Middle frontal gyrus (tissue), 1 donor: ENCODE data around the gene GTPBP2.
A peak's percentile ranks its signal among the peaks of the same experiment; 100 is the strongest.
"Not testable (repeated sequence)": the region's sequence is repeated elsewhere in the genome, so short reads cannot be mapped to it uniquely, and the experiment has no call there.

Experiments used
- DNase-seq: peaks from one replicate; pipeline ENCODE4 v3.0.0-alpha.2; 2015; ENCODE audit warnings: low spot score; ENCODE audit errors: extremely low spot score

Gene GTPBP2

DNA sequence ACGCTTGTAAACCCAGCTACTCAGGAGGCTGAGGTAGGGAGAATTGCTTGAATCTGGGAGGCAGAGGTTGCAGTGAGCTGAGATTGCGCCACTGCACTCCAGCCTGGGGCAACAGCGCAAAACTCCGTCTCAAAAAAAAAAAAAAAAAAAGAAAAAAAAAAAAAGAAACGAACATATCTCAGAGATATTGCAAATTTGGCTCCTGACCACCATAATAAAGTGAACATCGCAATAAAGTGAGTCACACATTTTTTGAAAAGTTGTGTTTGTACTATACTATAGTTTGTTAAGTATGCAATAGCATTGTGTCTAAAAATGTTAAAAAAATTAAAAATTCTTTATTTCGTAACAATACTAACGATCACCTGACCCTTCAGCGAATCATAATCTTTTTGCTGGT is 29.1 kb upstream of the GTPBP2 start:
- DNase-seq = no peak

DNA sequence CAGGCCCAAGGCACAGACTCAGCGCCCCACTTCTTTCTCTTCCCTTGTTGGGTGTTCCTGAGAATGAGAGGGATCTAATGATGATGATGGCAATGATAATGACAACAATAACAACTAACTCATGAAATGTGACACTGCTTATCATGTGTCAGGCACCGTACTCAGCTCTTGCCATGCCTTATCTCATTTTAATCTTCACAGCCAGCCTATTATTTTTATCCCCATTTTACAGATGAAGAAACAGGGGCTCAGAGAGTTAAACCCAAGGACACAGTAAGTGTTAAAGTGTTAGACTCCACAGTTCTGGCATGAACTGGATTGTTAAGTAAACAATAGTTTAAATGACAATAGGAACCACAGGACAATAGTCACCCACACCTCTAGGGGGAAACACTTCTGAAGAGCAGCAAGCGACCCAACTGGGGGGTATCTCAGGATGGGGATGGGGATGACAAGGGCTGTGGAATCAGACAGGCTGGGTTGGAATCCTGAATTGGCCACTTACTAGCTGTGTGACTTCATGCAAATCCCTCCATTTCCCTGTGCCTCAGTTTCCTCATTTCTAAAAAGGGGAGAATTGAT is 28.2 kb upstream of the GTPBP2 start:
- DNase-seq = no peak

DNA sequence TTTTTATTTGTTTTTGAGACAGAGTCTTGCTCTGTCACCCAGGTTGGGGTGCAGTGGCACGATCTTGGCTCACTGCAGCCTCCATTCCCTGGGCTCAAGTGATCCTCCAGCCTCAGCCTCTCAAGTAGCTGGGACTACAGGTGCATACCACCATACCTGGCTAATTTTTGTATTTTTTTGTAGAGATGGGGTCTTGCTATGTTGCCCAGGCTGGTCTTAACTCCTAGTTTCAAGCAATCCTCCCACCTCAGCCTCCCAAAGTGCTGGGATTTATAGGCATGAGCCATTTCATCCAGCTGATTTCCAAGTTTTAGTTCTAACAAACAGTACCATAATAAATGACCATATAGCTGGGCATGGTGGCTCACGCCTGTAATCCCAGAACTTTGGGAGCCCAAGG is 23.8 kb upstream of the GTPBP2 start:
- not testable (repeated sequence) for DNase-seq

DNA sequence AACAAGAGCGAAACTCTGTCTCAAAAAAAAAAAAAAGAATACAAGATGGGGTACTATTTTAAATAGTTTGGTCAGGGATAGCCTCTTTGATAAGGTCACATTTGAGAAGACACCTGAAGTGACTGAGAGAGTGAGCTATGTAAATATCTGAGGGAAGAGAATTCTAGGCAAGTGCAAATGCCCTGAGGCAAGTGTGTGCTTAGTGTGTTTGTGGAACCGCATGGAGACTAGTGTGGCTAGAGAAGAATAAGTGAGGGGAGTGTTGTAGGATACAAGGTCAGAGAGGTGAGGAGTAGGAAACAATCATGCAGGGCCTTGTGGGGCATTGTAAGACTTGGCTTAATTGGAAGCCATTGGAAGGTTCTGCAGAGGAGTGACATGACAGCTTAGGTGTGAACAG is 19.2 kb upstream of the GTPBP2 start:
- no peak for DNase-seq

DNA sequence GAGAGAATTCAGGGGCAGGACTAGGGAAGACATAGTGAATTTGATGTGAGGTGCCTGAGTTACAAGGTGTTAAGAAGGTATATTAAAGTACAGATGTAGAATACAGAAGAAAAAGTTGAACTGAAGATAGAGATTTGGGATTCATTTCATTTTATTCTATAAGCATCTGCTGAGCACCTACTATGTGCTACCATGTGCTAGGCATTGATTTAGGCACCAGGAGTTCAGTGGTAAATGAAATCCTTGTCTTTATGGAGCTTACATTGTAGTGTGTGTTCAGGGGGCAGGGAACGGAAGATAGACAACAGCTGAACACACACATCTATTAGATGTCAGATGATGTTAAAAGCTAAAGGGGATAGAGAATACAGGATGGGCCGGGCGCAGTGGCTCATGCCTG is 18.5 kb upstream of the GTPBP2 start:
- no peak for DNase-seq

DNA sequence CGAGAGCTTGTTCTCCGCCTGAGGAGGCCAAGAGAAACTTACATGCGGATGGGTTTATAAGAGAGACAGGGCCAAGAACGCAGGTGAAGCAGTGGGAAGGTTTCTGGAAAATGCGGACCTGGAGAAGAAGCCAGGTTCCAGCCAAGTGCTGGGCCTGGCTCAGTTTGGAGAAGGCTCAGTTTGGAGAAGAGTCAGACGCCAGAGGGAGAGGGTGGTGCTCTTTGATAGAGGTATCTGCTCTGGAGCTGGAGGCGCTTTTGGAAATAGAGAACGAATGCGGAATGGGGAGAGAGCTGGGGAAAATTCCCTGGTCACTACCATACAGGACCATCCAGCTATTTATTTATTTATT is 16.5 kb upstream of the GTPBP2 start:
- DNase-seq = no peak

DNA sequence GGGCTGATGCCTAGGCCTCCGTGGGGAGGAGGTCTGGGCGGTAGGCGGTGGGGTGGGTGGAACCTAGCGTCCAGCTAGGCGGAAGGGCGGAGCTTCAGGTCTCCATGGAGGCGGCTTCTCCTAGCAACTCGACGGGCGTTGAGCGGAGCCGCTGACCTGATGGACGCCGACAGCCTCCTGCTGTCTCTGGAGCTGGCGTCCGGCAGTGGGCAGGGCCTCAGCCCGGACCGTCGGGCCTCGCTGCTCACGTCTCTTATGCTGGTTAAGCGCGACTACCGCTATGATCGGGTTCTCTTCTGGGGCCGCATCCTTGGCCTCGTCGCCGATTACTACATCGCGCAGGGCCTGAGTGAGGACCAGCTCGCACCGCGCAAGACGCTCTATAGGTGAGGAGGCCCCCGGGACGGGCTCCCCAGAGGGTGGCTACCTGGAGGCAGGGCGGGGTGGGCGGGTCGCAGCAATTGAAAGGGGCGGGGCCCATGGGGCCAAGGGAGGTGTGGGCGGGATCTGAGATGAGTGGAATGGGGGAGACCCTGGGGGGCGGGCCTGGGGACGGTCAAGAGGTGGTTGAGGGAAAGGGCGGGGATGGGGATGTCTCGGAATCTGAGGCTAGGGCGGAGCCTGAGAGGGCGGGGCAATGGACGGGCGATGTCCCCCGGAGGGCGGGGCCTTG is 16.0 kb upstream of the GTPBP2 start, which contains the start of gene RSPH9:
RSPH9 (plus strand) TSS at position 97 of the 673 bp plus-strand sequence; CDS start at position 160, 63 bp downstream.
- DNase-seq = no peak

DNA sequence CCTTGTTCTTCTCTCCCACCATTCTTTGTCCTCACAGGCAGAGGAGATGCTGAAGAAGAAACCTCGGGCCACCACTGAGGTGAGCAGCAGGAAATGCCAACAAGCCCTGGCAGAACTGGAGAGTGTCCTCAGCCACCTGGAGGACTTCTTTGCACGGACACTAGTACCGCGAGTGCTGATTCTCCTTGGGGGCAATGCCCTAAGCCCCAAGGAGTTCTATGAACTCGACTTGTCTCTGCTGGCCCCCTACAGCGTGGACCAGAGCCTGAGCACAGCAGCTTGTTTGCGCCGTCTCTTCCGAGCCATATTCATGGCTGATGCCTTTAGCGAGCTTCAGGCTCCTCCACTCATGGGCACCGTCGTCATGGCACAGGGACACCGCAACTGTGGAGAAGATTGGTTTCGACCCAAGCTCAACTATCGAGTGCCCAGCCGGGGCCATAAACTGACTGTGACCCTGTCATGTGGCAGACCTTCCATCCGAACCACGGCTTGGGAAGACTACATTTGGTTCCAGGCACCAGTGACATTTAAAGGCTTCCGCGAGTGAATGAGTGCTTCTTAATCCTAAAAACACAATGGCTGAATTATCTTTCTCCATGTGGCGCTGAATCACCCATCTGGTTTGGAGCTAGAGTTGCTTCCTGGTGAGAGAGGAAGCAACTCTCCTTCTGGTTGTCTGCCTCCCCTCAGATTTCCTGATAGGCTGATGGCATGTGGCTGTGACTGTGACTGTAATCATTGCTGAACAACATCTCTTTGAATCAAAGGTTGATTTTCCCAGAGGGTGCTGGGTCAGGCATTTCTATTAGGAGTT is 11.1 kb upstream of the GTPBP2 start:
- no peak for DNase-seq

DNA sequence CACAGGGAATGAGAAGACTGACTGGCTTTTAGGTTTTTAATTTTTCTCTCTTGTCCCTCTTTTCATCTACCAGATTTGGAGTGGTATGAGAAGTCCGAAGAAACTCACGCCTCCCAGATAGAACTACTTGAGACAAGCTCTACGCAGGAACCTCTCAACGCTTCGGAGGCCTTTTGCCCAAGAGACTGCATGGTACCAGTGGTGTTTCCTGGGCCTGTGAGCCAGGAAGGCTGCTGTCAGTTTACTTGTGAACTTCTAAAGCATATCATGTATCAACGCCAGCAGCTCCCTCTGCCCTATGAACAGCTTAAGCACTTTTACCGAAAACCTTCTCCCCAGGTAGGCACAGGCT is 7.2 kb upstream of the GTPBP2 start:
- DNase-seq = no peak

DNA sequence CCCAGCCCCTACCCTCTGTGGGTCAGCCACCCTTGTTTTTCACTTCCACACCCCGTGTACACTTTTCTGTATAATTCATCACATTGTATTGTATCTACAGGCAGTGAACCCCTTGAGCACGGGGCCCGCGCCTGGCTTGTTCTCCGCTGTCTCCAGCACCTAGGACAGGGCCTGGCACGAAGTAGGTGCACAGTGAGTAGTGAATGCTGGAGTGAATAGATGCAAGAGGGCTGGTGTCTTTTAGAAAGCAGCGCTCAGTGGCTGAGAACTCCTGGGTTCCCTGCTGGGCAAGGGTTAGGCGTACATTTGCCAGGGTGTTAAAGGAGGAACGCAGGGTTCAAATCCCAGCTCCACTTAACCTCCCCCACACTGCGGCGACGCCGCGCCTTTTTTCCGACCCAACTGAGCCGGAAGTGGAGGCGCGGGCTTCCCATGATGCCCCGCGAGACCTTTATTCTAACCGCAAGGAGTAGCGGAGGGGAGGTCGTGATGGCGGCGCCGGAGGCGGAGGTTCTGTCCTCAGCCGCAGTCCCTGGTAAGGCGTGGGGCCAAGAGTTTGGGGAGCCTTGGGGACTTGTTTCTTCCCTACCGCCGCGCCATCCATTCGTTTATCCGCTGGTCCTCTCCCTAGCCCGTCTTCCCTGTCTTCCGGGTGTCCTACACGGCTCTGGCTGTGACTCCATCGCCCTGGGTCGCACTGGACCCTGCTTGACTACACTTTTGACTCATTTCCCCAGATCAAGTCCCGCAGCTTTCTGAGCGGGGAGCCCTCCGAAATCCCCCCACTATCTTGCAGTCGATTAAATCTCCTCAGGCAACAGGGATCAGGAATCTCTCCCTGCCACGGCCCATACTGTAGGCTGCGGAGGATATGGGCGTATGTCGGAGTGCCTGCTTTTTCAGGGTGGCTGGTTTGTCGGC is 6.6 kb upstream of the GTPBP2 start, which contains the start of gene MAD2L1BP:
MAD2L1BP (plus strand) TSS at position 454 of the 921 bp plus-strand sequence; CDS start at position 490, 36 bp downstream.
- DNase-seq = peak; percentile 81

DNA sequence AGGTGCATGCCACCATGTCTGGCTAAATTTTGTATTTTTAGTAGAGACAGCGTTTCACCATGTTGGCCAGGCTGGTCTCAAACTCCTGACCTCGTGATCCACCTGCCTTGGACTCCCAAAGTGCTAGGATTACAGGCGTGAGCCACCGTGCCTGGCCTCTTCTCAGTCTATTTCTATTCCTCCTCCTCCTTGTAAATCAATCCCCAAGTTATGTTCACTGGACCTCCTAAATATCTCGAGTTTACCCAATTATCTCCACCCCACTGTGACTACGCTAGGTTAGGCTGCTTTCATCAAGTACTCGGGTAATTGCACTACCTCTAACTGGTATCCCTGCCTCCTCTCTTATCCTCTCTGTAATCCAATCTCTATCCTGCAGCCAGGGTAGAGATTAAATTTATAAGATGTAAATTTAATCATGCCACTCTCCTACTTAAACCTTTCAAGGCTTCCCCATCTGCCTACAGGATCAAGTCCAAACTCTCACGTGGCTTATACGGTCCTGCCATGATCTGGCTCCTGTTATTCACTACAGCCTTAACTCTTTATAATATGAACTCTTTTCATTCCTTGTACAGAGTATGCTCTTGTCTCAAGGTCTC is 5.7 kb upstream of the GTPBP2 start:
- no peak for DNase-seq

DNA sequence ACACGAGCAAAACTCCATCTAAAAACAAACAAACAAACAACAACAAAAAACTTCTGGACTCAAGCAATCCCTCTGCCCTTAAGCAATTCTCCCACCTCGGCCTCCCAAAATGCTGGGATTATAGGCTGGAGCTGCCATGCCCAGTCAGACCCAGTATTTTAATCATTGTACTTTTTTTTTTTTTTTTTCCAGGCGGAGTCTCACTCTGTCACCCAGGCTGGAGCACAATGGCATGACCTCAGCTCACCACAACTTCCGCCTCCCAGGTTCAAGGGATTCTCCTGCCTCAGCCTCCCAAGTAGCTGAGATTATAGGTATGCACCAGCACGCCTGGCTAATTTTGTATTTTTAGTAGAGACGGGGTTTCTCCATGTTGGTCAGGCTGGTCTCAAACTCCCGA is 3.9 kb upstream of the GTPBP2 start:
- DNase-seq = not testable (repeated sequence)

DNA sequence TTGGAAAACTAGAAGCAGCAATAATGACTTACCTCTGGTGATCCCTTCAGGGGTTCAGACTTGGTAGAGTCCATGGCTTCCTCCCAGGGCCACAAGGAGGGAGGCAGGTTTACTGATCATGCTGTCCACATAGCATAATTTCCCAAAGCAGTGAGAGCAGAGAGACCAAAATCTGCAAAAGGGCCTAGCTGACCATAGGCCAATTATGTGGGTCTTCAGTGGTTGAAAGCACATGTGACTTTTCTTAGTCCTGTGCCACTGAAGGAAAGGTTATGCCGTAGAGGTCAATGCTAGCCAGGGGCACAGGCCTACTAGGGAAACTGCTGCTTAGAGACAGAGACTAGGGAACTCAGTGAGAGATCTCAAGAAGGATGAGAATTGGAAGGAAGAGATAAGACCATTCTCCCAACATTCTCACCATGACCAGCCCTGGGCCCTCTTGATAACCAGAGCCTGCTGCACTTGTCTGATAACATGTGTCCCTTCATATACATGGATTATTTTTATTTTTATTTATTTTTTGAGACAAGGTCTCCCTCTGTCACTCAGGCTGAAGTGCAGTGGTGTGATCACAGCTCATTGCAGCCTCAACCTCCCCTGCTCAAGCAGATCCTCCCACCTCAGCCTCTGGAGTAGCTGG is 2.0 kb upstream of the GTPBP2 start:
- DNase-seq = no peak

DNA sequence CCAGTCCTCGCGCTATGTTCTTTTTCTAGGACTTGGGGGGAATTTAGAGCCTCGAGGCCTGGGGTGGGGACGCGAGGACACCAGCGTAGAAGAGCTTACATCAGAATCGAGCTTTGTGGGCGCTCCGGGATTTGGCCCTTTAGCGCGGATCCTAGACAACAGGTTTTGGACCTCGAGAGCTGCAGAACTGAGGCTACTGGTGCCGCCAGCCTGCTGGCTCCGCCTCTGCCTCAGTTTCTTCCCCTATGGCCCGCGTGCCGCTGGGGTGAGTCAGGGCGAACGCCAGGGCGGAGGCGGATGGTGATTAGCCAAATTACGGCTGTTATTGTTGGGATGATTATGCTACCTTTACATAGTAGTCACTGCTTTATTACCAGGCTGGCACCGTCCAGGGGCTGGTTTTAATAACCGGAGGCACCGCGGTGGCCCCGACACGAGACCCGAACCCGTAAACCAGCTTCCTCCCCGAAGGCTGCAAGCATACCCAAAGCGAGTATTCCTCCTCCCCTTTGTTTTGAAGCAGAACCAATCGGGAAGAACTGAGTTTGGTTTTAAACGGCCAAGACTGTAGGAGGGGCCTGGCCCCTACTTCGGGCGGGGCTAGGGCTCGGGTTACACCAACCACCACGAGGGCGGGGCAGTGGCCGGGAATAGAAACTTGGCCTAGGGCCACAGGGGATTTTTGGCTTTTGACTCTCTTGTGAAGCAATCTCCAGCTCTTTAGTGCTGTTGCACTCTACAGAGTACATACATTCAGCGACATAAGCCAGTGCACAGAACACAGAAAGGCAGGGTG is 639 bp upstream of the GTPBP2 start:
- peak; percentile 82 for DNase-seq

DNA sequence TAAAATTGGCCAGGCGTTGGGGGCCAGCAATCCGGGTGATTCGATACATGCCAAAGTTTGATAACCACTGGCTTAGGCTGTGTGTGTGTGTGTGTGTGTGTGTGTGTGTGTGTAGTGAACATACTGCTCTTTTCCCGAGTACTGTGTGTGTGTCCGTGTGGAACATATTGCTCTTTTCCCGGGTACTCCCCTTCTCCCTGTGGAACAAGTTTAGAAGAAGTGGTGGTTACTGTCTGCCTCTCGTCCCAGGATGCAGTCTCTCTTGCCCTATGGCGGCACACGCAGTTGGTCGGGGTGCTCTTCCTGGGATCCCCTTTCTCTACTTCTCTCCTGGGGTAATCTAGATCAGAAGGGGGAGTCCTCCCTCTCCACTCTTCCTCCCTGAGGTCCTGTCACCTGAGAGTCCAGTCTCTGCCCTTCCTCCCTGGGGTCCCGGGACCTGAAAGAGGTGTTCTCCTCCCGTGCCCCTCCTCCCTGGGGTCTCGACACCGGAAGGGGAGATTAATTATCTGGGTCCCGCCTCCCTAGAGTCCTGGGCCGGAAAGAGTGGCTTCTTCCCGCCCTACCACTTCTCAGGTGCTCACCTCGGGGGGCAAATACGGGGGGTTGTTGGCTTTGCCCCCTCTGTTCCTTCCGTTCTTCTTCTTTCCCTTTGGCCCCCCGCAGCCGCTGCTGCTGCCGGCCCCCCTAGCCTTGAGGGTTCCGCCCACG is 516 bp downstream of the GTPBP2 start:
- DNase-seq = no peak

DNA sequence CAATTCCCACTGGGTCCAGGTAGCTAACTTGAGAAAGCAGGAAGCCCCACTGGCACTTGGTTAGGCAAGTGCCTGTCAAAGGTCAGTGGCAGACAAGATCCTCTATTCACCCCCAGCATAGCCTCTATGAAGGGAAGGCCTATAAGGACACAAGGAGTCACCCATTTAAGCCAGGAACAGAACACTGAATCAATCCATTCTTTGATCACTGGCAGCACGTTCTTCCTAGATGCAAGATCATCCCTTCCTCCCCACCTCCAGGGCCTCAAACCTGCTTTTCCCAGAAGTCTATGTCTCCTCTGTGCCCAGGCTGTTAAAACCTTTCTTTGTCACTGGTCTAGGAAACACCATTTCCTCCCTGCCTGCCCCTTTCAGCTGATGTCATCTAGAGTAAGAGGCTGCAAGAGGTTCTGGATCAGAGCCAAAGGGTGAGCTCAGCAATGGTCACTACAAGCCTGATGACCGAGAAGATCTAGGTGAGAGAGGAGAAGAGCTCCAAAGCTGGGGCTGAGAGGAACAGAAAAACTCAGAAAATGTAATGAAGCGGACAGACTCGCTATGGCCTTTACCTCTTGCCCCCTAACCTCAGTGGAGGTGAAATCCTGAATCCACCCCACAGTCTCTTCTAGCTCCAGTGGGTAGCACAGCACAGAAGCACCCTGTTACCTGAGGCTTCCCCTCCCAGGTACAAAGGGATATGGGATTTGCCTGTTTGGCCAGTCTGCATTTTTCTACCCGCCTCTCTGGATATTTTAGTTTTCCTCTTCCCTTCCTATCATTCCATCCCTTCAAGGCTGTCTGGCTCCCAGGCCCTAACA is 1.8 kb downstream of the GTPBP2 start:
- no peak for DNase-seq

DNA sequence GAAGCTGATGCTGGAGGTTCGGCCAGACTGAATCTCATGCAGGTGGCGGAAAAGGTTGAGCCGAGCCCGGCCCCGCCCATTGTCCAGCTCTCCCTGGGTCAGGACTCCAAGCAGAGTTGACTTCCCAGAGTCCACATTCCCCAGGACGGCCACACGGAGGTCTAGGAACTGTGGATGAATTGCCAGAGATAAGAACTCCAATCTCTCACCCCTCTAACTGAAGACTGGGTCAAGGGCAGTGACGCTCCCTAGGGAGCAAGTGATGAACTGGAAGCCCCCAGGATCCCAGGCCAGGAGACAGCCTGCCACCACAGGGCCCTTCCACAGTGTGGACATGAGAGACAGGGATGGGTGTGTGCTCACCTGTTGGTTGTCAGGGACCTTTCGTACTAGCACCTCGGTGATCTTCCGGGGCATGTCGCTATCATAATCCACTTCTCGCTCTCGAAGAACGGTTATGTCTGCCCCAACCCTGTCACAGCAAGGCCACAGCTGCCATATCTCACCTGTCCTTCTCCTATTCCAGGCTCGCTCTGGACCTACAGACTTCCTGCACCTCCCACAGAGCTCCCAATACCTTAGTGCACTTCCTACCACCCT is 3.6 kb downstream of the GTPBP2 start:
- no peak for DNase-seq

DNA sequence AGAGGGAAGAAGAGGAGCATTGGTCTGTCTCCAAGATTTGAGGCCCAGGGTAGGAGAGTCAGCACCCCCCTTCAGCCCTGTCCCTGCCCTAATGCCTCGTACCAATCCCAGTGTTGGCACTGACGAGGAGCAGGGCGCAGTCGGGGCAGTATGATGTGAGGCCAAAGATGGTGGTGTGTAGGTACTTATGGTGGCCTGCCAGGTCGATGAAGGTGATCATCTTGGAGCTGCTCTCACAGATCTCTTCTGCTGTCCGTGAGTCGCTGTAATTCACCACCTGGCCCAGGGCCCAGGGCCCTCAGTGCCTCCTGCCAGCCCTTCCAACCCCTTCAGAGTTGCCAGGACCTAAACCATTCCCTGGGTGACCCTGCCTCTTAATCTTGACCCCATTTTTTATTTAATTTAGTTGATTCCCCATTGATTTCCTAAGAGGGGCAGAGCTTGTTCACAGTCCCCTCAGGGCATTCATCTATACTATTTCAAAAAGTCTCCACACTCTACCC is 4.2 kb downstream of the GTPBP2 start:
- DNase-seq = no peak
